ENCODE results near the gene PLXNC1. TPM values are rescaled to one million over a fixed set of nuclear protein-coding genes. Genes with fewer than 3 reads are reported as not detected.

Gene PLXNC1
- total and polyA plus RNA-seq, 9 of the 15 experiments (the other 6 are each of a cell fraction or from before 2014, with no cell fraction given) = 0.08 to 0.87 (median 0.28) TPM

DNA sequence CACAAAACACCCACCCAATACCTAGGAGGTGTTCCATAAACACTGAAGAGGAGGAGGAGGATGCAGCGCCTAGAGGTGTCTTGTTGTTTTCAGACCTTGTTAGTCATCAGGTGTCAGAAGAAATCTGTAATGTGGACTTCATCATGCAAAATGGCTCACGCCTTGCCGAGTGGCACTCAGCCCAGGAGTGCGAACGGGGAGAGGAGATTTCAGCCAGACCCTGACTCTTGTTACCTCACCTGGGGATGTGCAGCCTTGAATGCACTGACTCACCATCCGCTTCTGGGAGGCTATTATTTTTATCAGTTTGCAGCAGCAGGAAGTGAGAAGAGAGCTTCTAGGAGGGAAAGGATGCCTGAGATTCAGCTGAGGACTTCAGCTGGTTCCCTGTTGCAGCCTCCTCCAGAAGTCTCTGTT lies 48.2 kb upstream of the PLXNC1 start (continued):
- TF ChIP-seq JUND (IDR thresholded peaks at IDR 0.05; ENCODE audit: borderline replicate concordance, low read depth, low read length) = peak; percentile 94
- TF ChIP-seq JUND (tag; IDR thresholded peaks at IDR 0.05; ENCODE audit: borderline replicate concordance, low read depth, low read length) = peak; percentile 83; the same call in 1 of the 3 replicates
- TF ChIP-seq, protein P1, sequence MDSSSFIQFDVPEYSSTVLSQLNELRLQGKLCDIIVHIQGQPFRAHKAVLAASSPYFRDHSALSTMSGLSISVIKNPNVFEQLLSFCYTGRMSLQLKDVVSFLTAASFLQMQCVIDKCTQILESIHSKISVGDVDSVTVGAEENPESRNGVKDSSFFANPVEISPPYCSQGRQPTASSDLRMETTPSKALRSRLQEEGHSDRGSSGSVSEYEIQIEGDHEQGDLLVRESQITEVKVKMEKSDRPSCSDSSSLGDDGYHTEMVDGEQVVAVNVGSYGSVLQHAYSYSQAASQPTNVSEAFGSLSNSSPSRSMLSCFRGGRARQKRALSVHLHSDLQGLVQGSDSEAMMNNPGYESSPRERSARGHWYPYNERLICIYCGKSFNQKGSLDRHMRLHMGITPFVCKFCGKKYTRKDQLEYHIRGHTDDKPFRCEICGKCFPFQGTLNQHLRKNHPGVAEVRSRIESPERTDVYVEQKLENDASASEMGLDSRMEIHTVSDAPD (CRISPR knock-in tag; IDR thresholded peaks at IDR 0.05) = no peak
- TF ChIP-seq MYC (IDR thresholded peaks at IDR 0.05; ENCODE audit: low read depth, low read length) = peak; percentile 86
- TF ChIP-seq MYC (CRISPR knock-in tag; IDR thresholded peaks at IDR 0.05; ENCODE audit: borderline replicate concordance, low read depth) = no peak
- peak; percentile 45 to 98; a peak in 2 of 4 replicates for TF ChIP-seq RCOR1 (IDR thresholded peaks at IDR 0.05; ENCODE audit: borderline replicate concordance in 1 of 2, low read depth in 2 of 2, low read length in 2 of 2)
- no peak for TF ChIP-seq TCFL5 (CRISPR knock-in tag; conservative IDR thresholded peaks at IDR 0.05)
- TF ChIP-seq DMBX1 (CRISPR knock-in tag; IDR thresholded peaks at IDR 0.05; ENCODE audit: borderline replicate concordance) = 0 out of 2 replicates have a peak, but pooled peaks have one; percentile 47
- no peak for TF ChIP-seq CSDE1 (IDR thresholded peaks at IDR 0.05)
- no peak for TF ChIP-seq ZC3H8 (IDR thresholded peaks at IDR 0.05)
- TF ChIP-seq, protein P2, sequence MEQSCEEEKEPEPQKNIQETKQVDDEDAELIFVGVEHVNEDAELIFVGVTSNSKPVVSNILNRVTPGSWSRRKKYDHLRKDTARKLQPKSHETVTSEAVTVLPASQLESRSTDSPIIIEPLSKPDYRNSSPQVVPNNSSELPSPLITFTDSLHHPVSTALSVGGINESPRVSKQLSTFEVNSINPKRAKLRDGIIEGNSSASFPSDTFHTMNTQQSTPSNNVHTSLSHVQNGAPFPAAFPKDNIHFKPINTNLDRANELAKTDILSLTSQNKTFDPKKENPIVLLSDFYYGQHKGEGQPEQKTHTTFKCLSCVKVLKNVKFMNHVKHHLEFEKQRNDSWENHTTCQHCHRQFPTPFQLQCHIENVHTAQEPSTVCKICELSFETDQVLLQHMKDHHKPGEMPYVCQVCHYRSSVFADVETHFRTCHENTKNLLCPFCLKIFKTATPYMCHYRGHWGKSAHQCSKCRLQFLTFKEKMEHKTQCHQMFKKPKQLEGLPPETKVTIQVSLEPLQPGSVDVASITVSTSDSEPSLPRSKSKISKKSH (CRISPR knock-in tag; IDR thresholded peaks at IDR 0.05) = no peak
- TF ChIP-seq CREB3L1 (IDR thresholded peaks at IDR 0.05; ENCODE audit: borderline replicate concordance, low read depth) = peak; percentile 72; the same call in 1 of the 2 replicates
- TF ChIP-seq SOX6 (IDR thresholded peaks at IDR 0.05) = peak; percentile 80
- peak in 1 of 2 experiments; percentile 60; a peak in 2 of 4 replicates for TF ChIP-seq HDAC1 (IDR thresholded peaks at IDR 0.05)
- peak; percentile 89 for TF ChIP-seq DPF2 (IDR thresholded peaks at IDR 0.05)
- TF ChIP-seq, protein P3, sequence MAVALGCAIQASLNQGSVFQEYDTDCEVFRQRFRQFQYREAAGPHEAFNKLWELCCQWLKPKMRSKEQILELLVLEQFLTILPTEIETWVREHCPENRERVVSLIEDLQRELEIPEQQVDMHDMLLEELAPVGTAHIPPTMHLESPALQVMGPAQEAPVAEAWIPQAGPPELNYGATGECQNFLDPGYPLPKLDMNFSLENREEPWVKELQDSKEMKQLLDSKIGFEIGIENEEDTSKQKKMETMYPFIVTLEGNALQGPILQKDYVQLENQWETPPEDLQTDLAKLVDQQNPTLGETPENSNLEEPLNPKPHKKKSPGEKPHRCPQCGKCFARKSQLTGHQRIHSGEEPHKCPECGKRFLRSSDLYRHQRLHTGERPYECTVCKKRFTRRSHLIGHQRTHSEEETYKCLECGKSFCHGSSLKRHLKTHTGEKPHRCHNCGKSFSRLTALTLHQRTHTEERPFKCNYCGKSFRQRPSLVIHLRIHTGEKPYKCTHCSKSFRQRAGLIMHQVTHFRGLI (CRISPR knock-in tag; IDR thresholded peaks at IDR 0.05) = no peak
- peak; percentile 86 for TF ChIP-seq CBFA2T2 (conservative IDR thresholded peaks at IDR 0.05)
- TF ChIP-seq HIVEP1 (CRISPR knock-in tag; IDR thresholded peaks at IDR 0.05) = no peak
- TF ChIP-seq ZNF41 (CRISPR knock-in tag; conservative IDR thresholded peaks at IDR 0.05) = no peak
- peak; percentile 87 for TF ChIP-seq JUN (IDR thresholded peaks at IDR 0.05; ENCODE audit: borderline replicate concordance, low read depth, low read length)
- TF ChIP-seq JUN (CRISPR knock-in tag; IDR thresholded peaks at IDR 0.05; ENCODE audit: borderline replicate concordance) = no peak
- TF ChIP-seq ID3 (CRISPR knock-in tag; IDR thresholded peaks at IDR 0.05) = no peak
- no peak for TF ChIP-seq ID3 (tag; IDR thresholded peaks at IDR 0.05)
- TF ChIP-seq NFATC3 (IDR thresholded peaks at IDR 0.05) = no peak
- no peak for TF ChIP-seq WHSC1 (IDR thresholded peaks at IDR 0.05; ENCODE audit: low read length)

All from K562 (cell line).